GM08714 (cell line): ENCODE measurements around the gene STRAP.
"Not testable (repeated sequence)": the region's sequence is repeated elsewhere in the genome, so short reads cannot be mapped to it uniquely, and the experiment has no call there.

Experiments used
- H3K4me3 ChIP-seq: fragments of 200-500 bp; sonication (Bioruptor generic); 2 replicates; pipeline ENCODE4 v1.5.1; 2014; ENCODE audit warnings: mild to moderate bottlenecking, low read length, inconsistent platforms
- ZNF274 ChIP-seq: IDR thresholded peaks from 2 replicates; pipeline ENCODE4 v1.6.1; 2012; ENCODE audit warnings: mild to moderate bottlenecking, low read depth, low read length

Gene STRAP

GRCh38 chr12:15856097-15856982 is 25.8 kb upstream of the STRAP start:
- no peak for TF ChIP-seq ZNF274
- no peak overlapping the region for H3K4me3 ChIP-seq

- H3K4me3 ChIP-seq: no peak overlapping the region
- no peak for TF ChIP-seq ZNF274
These were observed 23.8 kb upstream of the STRAP start for GRCh38 chr12:15858353-15858752.

- H3K4me3 ChIP-seq: no peak overlapping the region
- no peak for TF ChIP-seq ZNF274
These were observed 23.1 kb upstream of the STRAP start for GRCh38 chr12:15859116-15859515.

DNA sequence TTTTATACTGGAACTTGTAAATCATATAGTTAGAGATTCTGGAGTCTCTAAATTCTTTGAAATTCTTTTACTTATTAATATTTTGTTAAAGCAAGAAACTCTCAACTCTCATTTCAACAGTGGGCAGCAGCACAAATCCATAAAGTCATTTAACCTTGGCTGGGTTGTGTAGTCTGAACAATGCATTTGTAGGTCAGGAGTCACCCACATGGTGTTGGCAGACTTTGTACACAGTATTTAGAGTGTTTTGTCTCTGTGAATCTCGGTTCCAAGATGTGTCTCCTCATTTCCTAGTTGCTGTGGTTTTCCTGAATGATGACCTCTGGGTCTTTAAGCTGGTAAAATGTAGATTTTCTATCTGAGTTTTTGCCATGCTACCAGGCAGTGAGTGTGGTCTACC is 20.8 kb upstream of the STRAP start:
- no peak overlapping the region for H3K4me3 ChIP-seq
- TF ChIP-seq ZNF274: no peak

GRCh38 chr12:15862840-15863239 is 19.3 kb upstream of the STRAP start:
- H3K4me3 ChIP-seq: no peak overlapping the region
- no peak for TF ChIP-seq ZNF274

DNA sequence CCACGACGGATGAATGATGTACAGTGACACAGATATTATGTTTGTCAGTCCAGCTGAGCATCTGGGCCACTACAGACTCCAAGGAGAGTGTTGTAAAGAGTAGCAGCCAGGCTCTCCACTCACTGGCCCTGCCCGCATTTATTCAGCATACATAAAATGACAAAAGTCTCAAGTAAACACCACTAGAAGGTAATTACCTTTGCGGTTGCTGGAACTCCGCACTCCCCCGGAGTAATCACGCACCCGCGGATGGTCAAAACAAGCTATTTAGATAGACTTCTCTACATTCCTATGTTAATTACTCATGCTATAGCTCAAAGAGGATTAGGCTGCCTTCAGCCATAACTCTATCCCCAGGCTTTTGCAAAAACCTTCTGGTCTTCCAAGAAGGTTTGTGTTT is 18.8 kb upstream of the STRAP start:
- no peak for TF ChIP-seq ZNF274

GRCh38 chr12:15863984-15864383 is 18.2 kb upstream of the STRAP start:
- peak overlapping the region; percentile 50; the same call in 1 of the 2 replicates for H3K4me3 ChIP-seq
- TF ChIP-seq ZNF274: no peak

More for the DNA sequence above, 18.8 kb upstream of the STRAP start:
- no peak overlapping the region for H3K4me3 ChIP-seq

DNA sequence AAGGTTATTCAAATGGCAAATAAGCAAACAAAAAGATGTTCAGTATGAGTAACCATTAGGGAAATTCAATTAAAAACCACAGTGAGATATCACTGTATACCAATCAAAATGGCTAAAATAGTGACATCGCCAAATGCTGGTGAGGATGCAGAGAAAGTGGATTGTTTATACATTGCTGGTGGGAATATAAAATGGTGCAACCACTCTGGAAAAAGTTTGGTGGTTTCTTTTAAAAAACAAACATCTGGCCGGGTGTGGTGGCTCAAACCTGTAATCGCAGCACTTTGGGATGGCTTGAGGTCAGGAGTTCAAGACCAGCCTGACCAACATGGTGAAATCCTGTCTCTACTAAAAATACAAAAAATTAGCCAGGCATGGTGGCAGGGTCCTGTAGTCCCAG is 14.0 kb upstream of the STRAP start:
- no peak overlapping the region for H3K4me3 ChIP-seq
- no peak for TF ChIP-seq ZNF274

DNA sequence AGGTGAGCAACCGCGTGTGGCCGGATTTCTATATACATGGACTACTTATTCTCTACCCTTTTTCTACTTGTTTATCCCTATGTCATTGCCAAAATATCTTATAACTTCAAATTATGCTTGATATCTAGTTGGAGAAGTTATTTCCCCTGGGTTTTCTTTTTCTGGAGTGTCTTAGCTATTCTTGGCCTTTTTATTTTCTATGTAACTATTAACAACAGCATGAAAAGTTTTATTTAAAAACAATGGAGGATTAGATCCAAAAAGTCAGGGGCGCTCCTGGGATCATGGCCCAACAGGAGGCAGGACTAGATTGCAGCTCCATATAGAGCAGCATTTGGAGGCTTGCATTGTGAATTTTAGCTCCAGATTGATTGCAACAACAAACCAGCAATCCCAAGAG is 8.6 kb upstream of the STRAP start:
- TF ChIP-seq ZNF274: no peak
- no peak overlapping the region for H3K4me3 ChIP-seq

- H3K4me3 ChIP-seq: not testable (repeated sequence)
These were observed 7.5 kb upstream of the STRAP start for GRCh38 chr12:15874556-15875145.

DNA sequence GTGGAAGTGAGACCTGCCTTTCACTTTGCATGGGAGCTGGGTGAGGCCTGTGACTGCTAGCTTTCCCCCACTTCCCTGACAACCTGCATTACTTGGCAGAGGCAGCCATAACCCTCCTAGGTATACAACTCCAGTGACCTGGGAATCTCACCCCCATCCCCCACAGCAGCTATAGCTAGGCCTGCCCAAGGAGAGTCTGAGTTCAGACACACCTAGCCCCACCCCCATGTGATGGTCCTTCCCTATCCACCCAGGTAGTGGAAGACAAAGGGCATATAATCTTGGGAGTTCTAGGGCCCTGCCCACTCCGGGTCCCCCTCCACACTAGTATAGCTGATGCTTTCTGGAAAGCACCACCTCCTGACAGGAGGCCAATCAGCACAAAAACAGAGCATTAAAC is 6.3 kb upstream of the STRAP start:
- no peak overlapping the region for H3K4me3 ChIP-seq
- no peak for TF ChIP-seq ZNF274

DNA sequence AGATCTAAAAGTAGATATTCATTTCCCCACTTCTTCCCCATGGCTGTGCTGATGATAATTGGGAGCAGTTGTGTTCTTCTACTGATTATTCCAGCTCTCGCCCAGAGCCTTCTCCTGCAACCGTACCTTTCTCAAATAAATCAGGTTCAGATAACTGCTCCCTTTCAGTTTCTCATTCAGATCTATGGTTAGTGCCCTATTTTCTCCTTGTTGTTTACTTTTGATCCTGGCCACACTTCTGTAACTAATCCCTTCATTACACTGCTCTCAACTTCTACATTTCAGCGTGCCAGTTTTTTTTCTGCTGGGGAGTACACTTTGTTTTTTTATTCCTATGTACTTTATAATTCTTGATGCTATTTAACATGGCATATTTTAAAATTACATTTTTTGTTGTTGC is 2.8 kb upstream of the STRAP start:
- no peak for TF ChIP-seq ZNF274
- H3K4me3 ChIP-seq: no peak overlapping the region

GRCh38 chr12:15880721-15881120 is 1.5 kb upstream of the STRAP start:
- H3K4me3 ChIP-seq: no peak overlapping the region
- TF ChIP-seq ZNF274: no peak

DNA sequence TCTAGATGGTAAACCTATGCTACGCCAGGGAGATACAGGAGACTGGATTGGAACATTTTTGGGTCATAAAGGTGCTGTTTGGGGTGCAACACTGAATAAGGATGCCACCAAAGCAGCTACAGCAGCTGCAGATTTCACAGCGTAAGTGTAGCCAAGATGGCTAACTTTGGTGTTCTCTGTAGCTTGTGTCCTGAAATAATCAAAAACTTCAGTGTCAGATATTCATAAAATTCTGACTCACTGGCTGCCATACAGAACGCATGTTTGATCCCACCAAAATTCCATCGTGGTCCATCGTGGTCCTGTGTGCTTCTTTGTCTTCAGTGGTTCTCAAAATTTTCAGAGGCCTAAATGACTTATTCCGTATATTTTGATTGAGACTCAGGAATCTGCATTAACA is 1.3 kb downstream of the STRAP start:
- TF ChIP-seq ZNF274: no peak
- peak overlapping the region; percentile 95 for H3K4me3 ChIP-seq

DNA sequence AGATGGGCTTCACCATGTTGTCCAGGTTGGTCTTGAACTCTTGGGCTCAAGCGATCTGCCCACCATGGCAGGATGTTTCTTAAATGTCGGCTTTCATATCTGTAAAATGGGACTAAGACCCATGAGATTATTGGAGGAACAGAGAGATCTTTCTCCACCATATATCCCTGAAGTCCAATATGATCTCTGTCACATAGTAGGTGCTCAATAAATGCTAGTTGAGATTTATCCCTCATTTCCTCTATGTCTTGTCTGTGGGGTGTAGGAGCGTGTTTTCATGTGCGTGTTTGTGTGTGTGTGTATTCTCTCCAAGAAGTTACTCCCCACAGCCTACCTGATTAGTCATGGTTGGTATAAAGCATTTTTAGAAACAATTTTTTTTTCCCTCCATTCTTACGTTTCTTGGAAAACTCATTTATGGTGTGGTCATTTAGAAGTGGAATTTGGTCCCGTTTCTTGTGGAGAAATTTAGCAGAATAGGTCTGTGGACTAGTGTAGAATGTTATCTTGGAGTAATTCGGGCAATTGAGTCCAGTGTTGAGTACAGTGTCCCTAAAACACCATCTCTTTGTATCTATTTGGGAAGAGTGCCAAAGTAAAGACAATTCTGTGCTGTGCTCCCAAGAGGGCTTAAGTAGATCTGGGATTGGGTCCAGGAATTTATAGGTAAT is 4.3 kb downstream of the STRAP start:
- no peak for TF ChIP-seq ZNF274
- no peak overlapping the region for H3K4me3 ChIP-seq
